ENCODE results near the gene LPCAT3. TPM values are rescaled to one million over a fixed set of nuclear protein-coding genes. Genes with fewer than 3 reads are reported as not detected.
A peak's percentile ranks its signal among the peaks of the same experiment; 100 is the strongest.

LPCAT3 gene
- total RNA-seq, 4 donors from 2014 or later: 45.1 to 68.4 (median 58.5) TPM

DNA sequence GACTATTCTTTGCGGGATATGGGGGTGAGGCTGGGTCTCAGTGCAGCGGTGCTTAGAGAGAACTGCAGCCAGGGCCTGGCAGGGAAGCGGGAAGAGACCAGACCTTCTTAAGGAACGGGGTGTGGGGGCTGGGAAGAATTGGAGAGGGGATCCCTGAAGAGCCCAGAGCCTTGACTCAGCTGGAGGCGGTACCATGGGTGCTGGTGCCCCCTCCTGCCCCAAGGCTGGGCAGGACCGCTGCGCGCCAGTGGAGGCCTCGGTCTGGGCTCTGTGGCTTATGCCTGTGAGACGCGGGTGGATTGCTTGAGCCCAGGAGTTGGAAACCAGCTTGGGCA, 76.0 kb downstream of the LPCAT3 start:
- peaks cover 30 to 45% of the 10 kb centered on the region in 2 donors for H3K4me1 ChIP-seq
- peak overlapping the region in 1 of 3 donors; percentile 92 for H3K27ac ChIP-seq
- no peak for TF ChIP-seq POLR2A (IDR thresholded peaks at IDR 0.05)
- TF ChIP-seq, protein P1, sequence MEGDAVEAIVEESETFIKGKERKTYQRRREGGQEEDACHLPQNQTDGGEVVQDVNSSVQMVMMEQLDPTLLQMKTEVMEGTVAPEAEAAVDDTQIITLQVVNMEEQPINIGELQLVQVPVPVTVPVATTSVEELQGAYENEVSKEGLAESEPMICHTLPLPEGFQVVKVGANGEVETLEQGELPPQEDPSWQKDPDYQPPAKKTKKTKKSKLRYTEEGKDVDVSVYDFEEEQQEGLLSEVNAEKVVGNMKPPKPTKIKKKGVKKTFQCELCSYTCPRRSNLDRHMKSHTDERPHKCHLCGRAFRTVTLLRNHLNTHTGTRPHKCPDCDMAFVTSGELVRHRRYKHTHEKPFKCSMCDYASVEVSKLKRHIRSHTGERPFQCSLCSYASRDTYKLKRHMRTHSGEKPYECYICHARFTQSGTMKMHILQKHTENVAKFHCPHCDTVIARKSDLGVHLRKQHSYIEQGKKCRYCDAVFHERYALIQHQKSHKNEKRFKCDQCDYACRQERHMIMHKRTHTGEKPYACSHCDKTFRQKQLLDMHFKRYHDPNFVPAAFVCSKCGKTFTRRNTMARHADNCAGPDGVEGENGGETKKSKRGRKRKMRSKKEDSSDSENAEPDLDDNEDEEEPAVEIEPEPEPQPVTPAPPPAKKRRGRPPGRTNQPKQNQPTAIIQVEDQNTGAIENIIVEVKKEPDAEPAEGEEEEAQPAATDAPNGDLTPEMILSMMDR (IDR thresholded peaks at IDR 0.05): no peak
- H3K27me3 ChIP-seq: no peaks in the 10 kb centered on the region
- no peak for DNase-seq
- H3K36me3 ChIP-seq: peaks cover 9 to 10% of the 10 kb centered on the region in 2 donors
- no peaks in the 10 kb centered on the region for H3K9me3 ChIP-seq
- 88 to 93% methylated on average over 6 to 11 of the region's 11 CpGs for WGBS, 2 donors
- intact Hi-C loops (cut with DNase I): no loop called here
- H3K4me3 ChIP-seq (replicated peaks in 1 of 3): no peak overlapping the region

DNA sequence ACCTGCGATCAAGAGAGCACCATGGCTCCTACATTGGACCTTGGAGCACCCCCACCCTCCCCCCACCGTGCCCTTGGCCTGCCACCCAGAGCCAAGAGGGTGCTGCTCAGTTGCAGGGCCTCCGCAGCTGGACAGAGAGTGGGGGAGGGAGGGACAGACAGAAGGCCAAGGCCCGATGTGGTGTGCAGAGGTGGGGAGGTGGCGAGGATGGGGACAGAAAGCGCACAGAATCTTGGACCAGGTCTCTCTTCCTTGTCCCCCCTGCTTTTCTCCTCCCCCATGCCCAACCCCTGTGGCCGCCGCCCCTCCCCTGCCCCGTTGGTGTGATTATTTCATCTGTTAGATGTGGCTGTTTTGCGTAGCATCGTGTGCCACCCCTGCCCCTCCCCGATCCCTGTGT, 76.5 kb downstream of the LPCAT3 start:
- peaks cover 9 to 10% of the 10 kb centered on the region in 2 donors for H3K36me3 ChIP-seq
- TF ChIP-seq, protein P1 (IDR thresholded peaks at IDR 0.05): no peak
- TF ChIP-seq POLR2A (IDR thresholded peaks at IDR 0.05): no peak
- intact Hi-C loops (cut with DNase I): no loop called here
- WGBS, 2 donors: 81 to 82% methylated on average over 12 of the region's 12 CpGs
- DNase-seq: no peak
- H3K9me3 ChIP-seq: no peaks in the 10 kb centered on the region
- no peak overlapping the region for H3K27ac ChIP-seq
- no peak overlapping the region for H3K4me3 ChIP-seq (replicated peaks in 1 of 3)
- H3K4me1 ChIP-seq: peaks cover 35 to 45% of the 10 kb centered on the region in 2 donors
- no peaks in the 10 kb centered on the region for H3K27me3 ChIP-seq

DNA sequence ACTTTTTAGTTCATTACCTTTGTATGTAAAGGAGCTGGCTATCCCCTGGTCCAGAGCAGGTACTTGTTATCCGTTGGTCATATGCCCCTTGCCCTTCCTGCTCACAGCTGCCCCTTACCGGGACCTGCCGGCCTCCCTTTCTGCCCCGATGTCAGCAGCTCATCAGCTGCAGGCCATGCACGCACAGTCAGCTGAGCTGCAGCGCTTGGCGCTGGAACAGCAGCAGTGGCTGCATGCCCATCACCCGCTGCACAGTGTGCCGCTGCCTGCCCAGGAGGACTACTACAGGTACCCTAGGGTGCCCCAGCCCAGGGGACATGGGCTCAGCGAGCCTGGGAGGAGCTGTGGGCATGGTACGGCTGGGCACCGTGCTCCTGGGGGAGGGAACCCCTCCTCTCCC, 77.0 kb downstream of the LPCAT3 start:
- TF ChIP-seq POLR2A (IDR thresholded peaks at IDR 0.05): no peak
- TF ChIP-seq, protein P1 (IDR thresholded peaks at IDR 0.05): no peak
- intact Hi-C loops (cut with DNase I): no loop called here
- Histone ChIP-seq H3K27ac (no peak overlapping the region), H3K4me1 (peaks cover 38 to 46% of the 10 kb centered on the region in 2 donors), H3K9me3 (no peaks in the 10 kb centered on the region), H3K27me3 (no peaks in the 10 kb centered on the region), H3K36me3 (peaks cover 10% of the 10 kb centered on the region in 2 donors), H3K4me3 (replicated peaks in 1 of 3) (no peak overlapping the region)
- 80 to 97% methylated on average over 3 to 9 of the region's 12 CpGs for WGBS, 2 donors
- DNase-seq: no peak

DNA sequence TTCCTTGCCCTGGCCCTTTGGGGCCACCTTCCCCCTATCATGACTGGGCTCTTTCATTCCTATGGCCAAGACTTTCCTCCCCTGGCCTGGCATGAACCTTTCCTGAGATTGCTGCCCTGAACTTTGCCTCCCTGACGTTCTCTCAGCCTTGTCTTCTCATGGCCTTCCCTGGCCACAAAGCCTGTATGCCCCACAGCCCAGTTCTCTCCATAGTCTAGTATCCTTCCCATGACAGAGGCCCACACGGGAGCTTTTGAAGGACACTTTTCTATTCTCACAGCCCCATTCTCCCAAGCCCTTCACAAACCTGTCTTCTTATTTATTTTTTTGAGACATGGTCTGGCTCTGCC, 79.1 kb downstream of the LPCAT3 start:
- TF ChIP-seq, protein P1 (IDR thresholded peaks at IDR 0.05): no peak
- TF ChIP-seq POLR2A (IDR thresholded peaks at IDR 0.05): no peak
- intact Hi-C loops (cut with DNase I): loop anchor here (2.0 kb wide), 1 partner anchor 70 kb away; no protein-coding TSS in a partner anchor
- Histone ChIP-seq H3K27ac (no peak overlapping the region), H3K36me3 (peaks cover 27 to 28% of the 10 kb centered on the region in 2 donors), H3K9me3 (no peaks in the 10 kb centered on the region), H3K4me1 (peaks cover 27 to 35% of the 10 kb centered on the region in 2 donors), H3K4me3 (replicated peaks in 1 of 3) (no peak overlapping the region), H3K27me3 (no peaks in the 10 kb centered on the region)
- DNase-seq: no peak
- WGBS, 2 donors: 79 to 80% methylated on average over 2 of the region's 2 CpGs

DNA sequence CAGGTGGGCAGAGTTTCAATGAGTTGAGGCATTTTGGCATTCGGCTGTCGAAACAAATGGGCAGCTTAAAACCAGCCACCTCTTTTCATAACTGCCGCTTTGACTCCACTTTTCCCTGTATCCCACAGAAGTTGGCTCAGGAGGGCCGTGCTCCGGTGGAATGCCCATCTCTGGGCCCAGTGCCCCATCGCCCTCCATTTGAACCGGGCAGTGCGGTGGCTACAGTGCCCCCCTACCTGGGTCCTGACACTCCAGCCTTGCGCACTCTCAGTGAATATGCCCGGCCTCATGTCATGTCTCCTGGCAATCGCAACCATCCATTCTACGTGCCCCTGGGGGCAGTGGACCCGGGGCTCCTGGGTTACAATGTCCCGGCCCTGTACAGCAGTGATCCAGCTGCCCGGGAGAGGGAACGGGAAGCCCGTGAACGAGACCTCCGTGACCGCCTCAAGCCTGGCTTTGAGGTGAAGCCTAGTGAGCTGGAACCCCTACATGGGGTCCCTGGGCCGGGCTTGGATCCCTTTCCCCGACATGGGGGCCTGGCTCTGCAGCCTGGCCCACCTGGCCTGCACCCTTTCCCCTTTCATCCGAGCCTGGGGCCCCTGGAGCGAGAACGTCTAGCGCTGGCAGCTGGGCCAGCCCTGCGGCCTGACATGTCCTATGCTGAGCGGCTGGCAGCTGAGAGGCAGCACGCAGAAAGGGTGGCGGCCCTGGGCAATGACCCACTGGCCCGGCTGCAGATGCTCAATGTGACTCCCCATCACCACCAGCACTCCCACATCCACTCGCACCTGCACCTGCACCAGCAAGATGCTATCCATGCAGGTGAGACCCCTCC, 79.7 kb downstream of the LPCAT3 start:
- TF ChIP-seq, protein P1 (IDR thresholded peaks at IDR 0.05): peak in 1 of 6 experiments; percentile 4
- TF ChIP-seq POLR2A (IDR thresholded peaks at IDR 0.05): peak in 1 of 2 donors; percentile 5
- peaks cover 27 to 41% of the 10 kb centered on the region in 2 donors for H3K4me1 ChIP-seq
- H3K36me3 ChIP-seq: peaks cover 33% of the 10 kb centered on the region in 2 donors
- H3K4me3 ChIP-seq (replicated peaks in 1 of 3): peak overlapping the region in 1 of 3 donors; percentile 46
- DNase-seq: no peak
- H3K27me3 ChIP-seq: no peaks in the 10 kb centered on the region
- WGBS, 2 donors: 76 to 84% methylated on average over 21 to 26 of the region's 32 CpGs
- intact Hi-C loops (cut with DNase I): loop anchor here (2.0 kb wide), 1 partner anchor 70 kb away; no protein-coding TSS in a partner anchor
- no peaks in the 10 kb centered on the region for H3K9me3 ChIP-seq
- peak overlapping the region; percentile 90 to 96 (median 93) for H3K27ac ChIP-seq

Measured in thyroid gland (tissue), 4 donors.